A549 (cell line): ENCODE data around the gene ZNF521. TPM values are rescaled to one million over a fixed set of nuclear protein-coding genes. Genes with fewer than 3 reads are reported as not detected.

ENCODE experiments used
- ATAC-seq, 2 experiments: fragments of 200-7000 bp in 1 of 2; fragments of >200 bp in 1 of 2; cut with Nextera tagmentation in 1 of 2; cut with Tn5 transposase in 1 of 2; 3 replicates each; pipeline versions ENCODE4 v1.8.0 to v1.9.1; 2018 to 2020; ENCODE audit warnings: mild to moderate bottlenecking in 1 of 2, moderate library complexity in 1 of 2
- CTCF ChIA-PET: fragments of 300-600 bp; sonication (Branson Sonifier 250); formaldehyde crosslinking; extraction: SDS; loops from one replicate; lab custom pipeline; 2021; ENCODE audit warnings: antibody characterized with exemption, inconsistent platforms; lab: Yijun Ruan, JAX
- POLR2A ChIA-PET: fragments of 350-600 bp; formaldehyde crosslinking; extraction: SDS; loops from one replicate; lab custom pipeline; 2021; ENCODE audit warnings: antibody characterized with exemption, inconsistent platforms; lab: Yijun Ruan, JAX
- DNase-seq, 2 experiments: peaks; one replicate each; pipeline versions ENCODE4 v3.0.0 to v3.0.0-alpha.2; 2011 to 2016; ENCODE audit warnings: low read depth in 1 of 2, low spot score in 1 of 2
- FAIRE-seq: peaks from 2 replicates; lab custom pipeline; 2011; peaks lifted over from hg19 to GRCh38; lab: Jason Lieb, UNC
- H3K27ac ChIP-seq, 2 experiments: fragments of >200 bp; sonication (Bioruptor Twin); formaldehyde crosslinking; 3 replicates each; pipeline ENCODE4 v1.5.1; 2016 to 2017
- H3K4me1 ChIP-seq: fragments of >200 bp; sonication (Bioruptor Twin); formaldehyde crosslinking; 3 replicates; pipeline ENCODE4 v1.6.1; 2016
- H3K4me2 ChIP-seq: fragments of >200 bp; sonication (Bioruptor Twin); formaldehyde crosslinking; 3 replicates; pipeline ENCODE4 v1.6.1; 2016
- H3K4me3 ChIP-seq: fragments of >200 bp; sonication (Bioruptor Twin); formaldehyde crosslinking; 3 replicates; pipeline ENCODE4 v1.5.1; 2016
- H3K9me3 ChIP-seq: fragments of >200 bp; sonication (Bioruptor Twin); formaldehyde crosslinking; 3 replicates; pipeline ENCODE4 v1.6.1; 2016
- BCL3 ChIP-seq: fragments of >200 bp; sonication (Bioruptor Twin); formaldehyde crosslinking; IDR thresholded peaks from 3 replicates; pipeline ENCODE4 v1.6.1; 2016
- CBX8 ChIP-seq: fragments of 200-600 bp; sonication (generic); IDR thresholded peaks from 2 replicates; pipeline ENCODE4 v1.6.1; 2016
- CEBPB ChIP-seq, 2 experiments: fragments of >200 bp in 1 of 2; sonication (Bioruptor Twin) in 1 of 2; formaldehyde crosslinking in 1 of 2; IDR thresholded peaks; 2 replicates each; pipeline ENCODE4 v1.6.1; 2012 to 2016
- CHD4 ChIP-seq: fragments of 200-600 bp; sonication (generic); IDR thresholded peaks from 2 replicates; pipeline ENCODE4 v1.6.1; 2016; ENCODE audit warnings: antibody characterized with exemption, mild to moderate bottlenecking, borderline replicate concordance
- CTCF ChIP-seq: fragments of >200 bp; sonication (Bioruptor Twin); formaldehyde crosslinking; IDR thresholded peaks from 3 replicates; pipeline ENCODE4 v1.5.1; 2016
- EHMT2 ChIP-seq: fragments of 200-600 bp; sonication (generic); IDR thresholded peaks from 2 replicates; pipeline ENCODE4 v1.6.1; 2016; ENCODE audit warnings: antibody characterized with exemption, low read depth, mild to moderate bottlenecking, moderate library complexity
- ELK1 ChIP-seq: fragments of 150-350 bp; IDR thresholded peaks from 2 replicates; pipeline ENCODE4 v1.6.1; 2014; ENCODE audit warnings: low read depth, mild to moderate bottlenecking, low read length
- ESRRA ChIP-seq: fragments of 150-350 bp; IDR thresholded peaks from 2 replicates; pipeline ENCODE4 v1.6.1; 2014; ENCODE audit warnings: mild to moderate bottlenecking, low read length, borderline replicate concordance
- FOSB ChIP-seq: fragments of 250-450 bp; sonication (Bioruptor Pico); IDR thresholded peaks from 2 replicates; pipeline ENCODE4 v1.5.0; 2020; ENCODE audit warnings: mild to moderate bottlenecking, moderate library complexity
- FOXS1 ChIP-seq: fragments of 250-450 bp; sonication (Bioruptor Pico); IDR thresholded peaks from 2 replicates; pipeline ENCODE4 v1.5.0; 2020; ENCODE audit warnings: mild to moderate bottlenecking, moderate library complexity
- GATA3 ChIP-seq: IDR thresholded peaks from 2 replicates; pipeline ENCODE4 v1.6.1; 2012; ENCODE audit warnings: borderline replicate concordance
- HMGXB4 ChIP-seq: fragments of 250-450 bp; sonication (Bioruptor Pico); IDR thresholded peaks from 2 replicates; pipeline ENCODE4 v1.5.0; 2021; ENCODE audit warnings: mild to moderate bottlenecking, moderate library complexity, borderline replicate concordance
- JUNB ChIP-seq: fragments of >200 bp; sonication (Bioruptor Twin); formaldehyde crosslinking; IDR thresholded peaks from 2 replicates; pipeline ENCODE4 v1.6.1; 2016
- KDM1A ChIP-seq: fragments of 200-600 bp; sonication (generic); IDR thresholded peaks from 2 replicates; pipeline ENCODE4 v1.6.1; 2016; ENCODE audit warnings: low read depth, mild to moderate bottlenecking
- PBX3 ChIP-seq: IDR thresholded peaks from 2 replicates; pipeline ENCODE4 v1.6.1; 2012
- PHF8 ChIP-seq: fragments of 200-600 bp; sonication (generic); IDR thresholded peaks from 2 replicates; pipeline ENCODE4 v1.6.1; 2016; ENCODE audit warnings: low read depth, mild to moderate bottlenecking, antibody characterized with exemption, moderate library complexity, borderline replicate concordance
- POLR2AphosphoS2 ChIP-seq: conservative IDR thresholded peaks from 2 replicates; pipeline ENCODE4 v1.6.1; 2012; ENCODE audit warnings: low read length, improper control_type of control experiment, inconsistent platforms
- RARB ChIP-seq: fragments of 250-450 bp; sonication (Bioruptor Pico); IDR thresholded peaks from 2 replicates; pipeline ENCODE4 v1.8.0; 2021; ENCODE audit warnings: mild to moderate bottlenecking, moderate library complexity
- RCOR1 ChIP-seq: fragments of 150-350 bp; IDR thresholded peaks from 2 replicates; pipeline ENCODE4 v1.6.1; 2014; ENCODE audit warnings: antibody characterized with exemption, low read length, low read depth
- RFX5 ChIP-seq: fragments of 450-650 bp; IDR thresholded peaks from 2 replicates; pipeline ENCODE4 v1.7.1; 2014; ENCODE audit warnings: antibody characterized with exemption, mild to moderate bottlenecking, moderate library complexity
- SMC3 ChIP-seq: fragments of >200 bp; sonication (Bioruptor Twin); formaldehyde crosslinking; IDR thresholded peaks from 3 replicates; pipeline ENCODE4 v1.6.1; 2018; ENCODE audit warnings: inconsistent platforms
- ZC3H11A ChIP-seq: fragments of 450-650 bp; IDR thresholded peaks from 2 replicates; pipeline ENCODE4 v1.6.1; 2014; ENCODE audit warnings: antibody characterized with exemption, mild to moderate bottlenecking
- ZFP36 ChIP-seq: fragments of 450-650 bp; IDR thresholded peaks from 2 replicates; pipeline ENCODE4 v1.6.1; 2014; ENCODE audit warnings: borderline replicate concordance; ENCODE audit not compliant: partially characterized antibody
- WGBS: methylation state at CpG from one replicate; pipeline ENCODE4 v1.1.6; 2017; ENCODE audit errors: missing lambda C conversion rate; 5-methylcytosine and 5-hydroxymethylcytosine counted together
- polyA plus RNA-seq, 4 experiments: library from polyadenylated mRNA; depleted of rRNA in 3 of 4; stranded (reverse); fragments of >200 nt; fragmentation: RNase III in 1 of 4; extraction: RNeasy Plus Mini Kit Qiagen cat#74134 plus additional on column Dnase treatment in 1 of 4; gene quantifications; 2 replicates in 3 of 4; 3 replicates in 1 of 4; pipeline ENCODE4 v1.2.3, GENCODE V29; 2011 to 2017

The ZNF521 gene
- polyA plus RNA-seq, 2 of the 4 experiments (the other 2 are of a cell fraction) = not detected

- CTCF ChIA-PET = no interaction called here
- 6% methylated on average over 3 of the region's 3 CpGs for WGBS
- no peak for TF ChIP-seq RCOR1
- TF ChIP-seq FOSB (CRISPR knock-in tag) = no peak
- no peak for TF ChIP-seq ZC3H11A
- no peak for TF ChIP-seq CBX8
- no peak for TF ChIP-seq JUNB
- no peak for TF ChIP-seq CTCF
- TF ChIP-seq GATA3 = no peak
- TF ChIP-seq CHD4 = no peak
- TF ChIP-seq PHF8 = no peak
- no peak for TF ChIP-seq CEBPB (IDR thresholded peaks at IDR 0.05)
- no peak for TF ChIP-seq RARB
- no peak for TF ChIP-seq BCL3
- no peak for TF ChIP-seq PBX3
- TF ChIP-seq FOXS1 (CRISPR knock-in tag) = no peak
- no peak for TF ChIP-seq RFX5
- no peak for TF ChIP-seq ZFP36
- no peak for TF ChIP-seq KDM1A
- TF ChIP-seq ESRRA = no peak
- TF ChIP-seq EHMT2 = no peak
- TF ChIP-seq ELK1 = no peak
- DNase-seq (no peak), FAIRE-seq (no peak), ATAC-seq (no peak)
- H3K9me3 ChIP-seq = no peaks in the 10 kb centered on the region
- H3K4me3 ChIP-seq = no peak overlapping the region
- POLR2A ChIA-PET = no interaction called here
- H3K4me1 ChIP-seq = no peaks in the 10 kb centered on the region
- no peak overlapping the region for H3K4me2 ChIP-seq
- no peak overlapping the region for H3K27ac ChIP-seq
Observed at GRCh38 chr18:25229081-25229480, 122.9 kb downstream of the ZNF521 start.

GRCh38 chr18:25228410-25228809 is 123.6 kb downstream of the ZNF521 start:
- no peak overlapping the region for H3K4me3 ChIP-seq
- FAIRE-seq = no peak
- H3K4me2 ChIP-seq = no peak overlapping the region
- H3K9me3 ChIP-seq = no peaks in the 10 kb centered on the region
- ChIA-PET POLR2A (no interaction called here), CTCF (no interaction called here)
- no peaks in the 10 kb centered on the region for H3K4me1 ChIP-seq
- TF ChIP-seq SMC3 (no peak), HMGXB4 (CRISPR knock-in tag) (no peak), POLR2AphosphoS2 (no peak), ELK1 (no peak)
- WGBS = 3% methylated on average over 1 of the region's 1 CpG
- ATAC-seq = no peak
- no peak overlapping the region for H3K27ac ChIP-seq
- DNase-seq = no peak
